Measurements from ENCODE around the gene SLC35C1.
"Not testable (repeated sequence)": the region's sequence is repeated elsewhere in the genome, so short reads cannot be mapped to it uniquely, and the experiment has no call there.

GRCh38 chr11:45840251-45840650 is 35.3 kb downstream of the SLC35C1 start:
- TF ChIP-seq CTCF (IDR thresholded peaks at IDR 0.05; ENCODE audit: low read length); EZH2 (optimal IDR thresholded peaks at IDR 0.05; ENCODE audit: low read depth, low read length); EZH2phosphoT487 (IDR thresholded peaks at IDR 0.05; ENCODE audit: low read length): not testable (repeated sequence)

Measured in MM.1S (cell line).